IMR-90 (cell line): Measurements from ENCODE around the gene OGG1. TPM values are rescaled to one million over a fixed set of nuclear protein-coding genes. Genes with fewer than 3 reads are reported as not detected.

Experiments used
- ATAC-seq: fragments of 200-7000 bp; cut with Tn5 transposase; 2 replicates; pipeline ENCODE4 v1.9.1; 2020; ENCODE audit warnings: low read depth, mild to moderate bottlenecking, moderate library complexity
- BruUV-seq: library from RNA; stranded (reverse); fragments of 400-500 nt; replicated peaks from 2 replicates; lab custom pipeline; 2021; lab: Mats Ljungman, UMichigan
- CTCF ChIA-PET: fragments of 300-600 bp; formaldehyde crosslinking; extraction: SDS; loops from one replicate; lab custom pipeline; 2021; ENCODE audit warnings: antibody characterized with exemption; lab: Yijun Ruan, JAX
- POLR2A ChIA-PET: fragments of 300-600 bp; sonication (Branson Sonifier 250); formaldehyde crosslinking; loops from one replicate; lab custom pipeline; 2022; ENCODE audit warnings: antibody characterized with exemption; ENCODE audit not compliant: unreplicated experiment; lab: Charles Lee
- DNase-seq: peaks from one replicate; pipeline ENCODE4 v3.0.0; 2013
- H2AFZ ChIP-seq: replicated peaks from 2 replicates; pipeline ENCODE3; 2013; ENCODE audit warnings: low read length, mild to moderate bottlenecking; ENCODE audit not compliant: poor library complexity
- H2AK5ac ChIP-seq: 2 replicates; pipeline ENCODE4 v1.6.1; 2013; ENCODE audit warnings: low read depth, low read length, inconsistent platforms
- H2AK9ac ChIP-seq: replicated peaks from 2 replicates; pipeline ENCODE3; 2013; ENCODE audit warnings: mild to moderate bottlenecking, low read depth, low read length, moderate library complexity; ENCODE audit not compliant: poor library complexity
- H2BK120ac ChIP-seq: 2 replicates; pipeline ENCODE4 v1.6.1; 2013; ENCODE audit warnings: low read depth, low read length, inconsistent platforms
- H2BK15ac ChIP-seq: 3 replicates; pipeline ENCODE4 v1.6.1; 2013; ENCODE audit warnings: low read depth, low read length, inconsistent platforms
- H2BK20ac ChIP-seq: 2 replicates; pipeline ENCODE4 v1.6.1; 2013; ENCODE audit warnings: low read depth, mild to moderate bottlenecking, inconsistent platforms, low read length, moderate library complexity
- H2BK5ac ChIP-seq: 2 replicates; pipeline ENCODE4 v1.6.1; 2013; ENCODE audit warnings: mild to moderate bottlenecking, low read depth, low read length, inconsistent platforms; ENCODE audit not compliant: poor library complexity, severe bottlenecking
- H3K14ac ChIP-seq: replicated peaks from 2 replicates; pipeline ENCODE4 v1.6.1; 2013; ENCODE audit warnings: low read depth, low read length, inconsistent platforms
- H3K18ac ChIP-seq: 2 replicates; pipeline ENCODE4 v1.6.1; 2013; ENCODE audit warnings: low read depth, low read length, control low read depth
- H3K23ac ChIP-seq: 2 replicates; pipeline ENCODE4 v1.6.1; 2013; ENCODE audit warnings: low read depth, low read length, inconsistent platforms
- H3K27ac ChIP-seq: 2 replicates; pipeline ENCODE4 v1.5.1; 2013; ENCODE audit warnings: mild to moderate bottlenecking, control low read depth, low read length; ENCODE audit not compliant: insufficient read depth
- H3K27me3 ChIP-seq: 2 replicates; pipeline ENCODE4 v1.6.1; 2013; ENCODE audit warnings: low read length; ENCODE audit not compliant: control insufficient read depth, insufficient read depth
- H3K36me3 ChIP-seq: 2 replicates; pipeline ENCODE4 v1.6.1; 2013; ENCODE audit warnings: low read length, mixed read lengths; ENCODE audit not compliant: control insufficient read depth, insufficient read depth
- H3K4ac ChIP-seq: 2 replicates; pipeline ENCODE4 v1.6.1; 2013; ENCODE audit warnings: low read depth, low read length, inconsistent platforms
- H3K4me1 ChIP-seq: 2 replicates; pipeline ENCODE4 v1.6.1; 2013; ENCODE audit warnings: low read length, mixed read lengths; ENCODE audit not compliant: control insufficient read depth, insufficient read depth
- H3K4me2 ChIP-seq: 2 replicates; pipeline ENCODE4 v1.6.1; 2013; ENCODE audit warnings: low read depth, mild to moderate bottlenecking, control low read depth, low read length, moderate library complexity
- H3K4me3 ChIP-seq: 2 replicates; pipeline ENCODE4 v1.5.1; 2013; ENCODE audit warnings: low read depth, mild to moderate bottlenecking, control low read depth, low read length, moderate library complexity; ENCODE audit not compliant: insufficient read depth
- H3K56ac ChIP-seq: 2 replicates; pipeline ENCODE4 v1.6.1; 2013; ENCODE audit warnings: low read length, inconsistent platforms; ENCODE audit not compliant: insufficient read depth; ENCODE audit errors: extremely low read depth
- H3K79me1 ChIP-seq, 2 experiments: 2 replicates each; pipeline ENCODE4 v1.6.1; 2013; ENCODE audit warnings: low read length in 2 of 2, inconsistent platforms in 1 of 2, low read depth in 1 of 2
- H3K9ac ChIP-seq: 2 replicates; pipeline ENCODE4 v1.6.1; 2013; ENCODE audit warnings: low read depth, low read length, control low read depth
- H3K9me1 ChIP-seq: 2 replicates; pipeline ENCODE4 v1.6.1; 2013; ENCODE audit warnings: low read length, inconsistent platforms; ENCODE audit not compliant: insufficient read depth
- H3K9me3 ChIP-seq: 2 replicates; pipeline ENCODE4 v1.6.1; 2013; ENCODE audit warnings: low read length; ENCODE audit not compliant: control insufficient read depth, insufficient read depth
- H4K20me1 ChIP-seq: 2 replicates; pipeline ENCODE4 v1.6.1; 2013; ENCODE audit warnings: low read length, inconsistent platforms; ENCODE audit not compliant: insufficient read depth
- H4K5ac ChIP-seq: 2 replicates; pipeline ENCODE4 v1.6.1; 2013; ENCODE audit warnings: mild to moderate bottlenecking, low read depth, low read length, control low read depth
- H4K8ac ChIP-seq, 2 experiments: 2 replicates each; pipeline ENCODE4 v1.6.1; 2013; ENCODE audit warnings: low read depth in 2 of 2, low read length in 2 of 2, control low read depth in 1 of 2, inconsistent platforms in 1 of 2
- H4K91ac ChIP-seq: 2 replicates; pipeline ENCODE4 v1.6.1; 2013; ENCODE audit warnings: low read depth, low read length, inconsistent platforms; ENCODE audit not compliant: insufficient read depth
- MAFK ChIP-seq: IDR thresholded peaks from 2 replicates; pipeline ENCODE4 v1.6.1; 2012; ENCODE audit warnings: low read depth, low read length, improper control_type of control experiment
- WGBS, 2 experiments: methylation state at CpG; one replicate each; pipeline versions ENCODE4 v1.1.5 to v1.1.7; 2013; ENCODE audit warnings: missing lambda C conversion rate in 2 of 2; ENCODE audit not compliant: insufficient read length in 1 of 2; ENCODE audit errors: extremely low coverage in 2 of 2; 5-methylcytosine and 5-hydroxymethylcytosine counted together
- dilution Hi-C: fragments of 300-500 bp; cut with HindIII; formaldehyde crosslinking; loops from one replicate; pipeline ENCODE4 v1.14.3; 2018; ENCODE audit warnings: low sequenced_read_pairs; ENCODE audit not compliant: unreplicated experiment
- in situ Hi-C: fragments of 300-500 bp; cut with MboI; formaldehyde crosslinking; loops from 3 replicates; pipeline ENCODE4 v1.14.3; 2019; ENCODE audit warnings: low sequenced_read_pairs, inconsistent platforms, mixed read lengths
- intact Hi-C: fragments of 100-400 bp; cut with micrococcal nuclease; formaldehyde crosslinking; loops from 2 replicates; pipeline ENCODE4 v1.10.0; 2022
- polyA plus RNA-seq, 3 experiments: library from polyadenylated mRNA; depleted of rRNA; stranded (reverse); fragments of >200 nt; gene quantifications; 2 replicates each; pipeline ENCODE4 v1.2.3, GENCODE V29; 2012; ENCODE audit warnings: low replicate concordance in 1 of 3
- total RNA-seq: library from RNA; depleted of rRNA; stranded (reverse); fragments of >200 nt; gene quantifications from 2 replicates; pipeline ENCODE4 v1.2.3, GENCODE V29; 2012

Gene OGG1
- total and polyA plus RNA-seq, 2 of the 4 experiments (the other 2 are of a cell fraction) = 14.9 to 25.6 TPM

DNA sequence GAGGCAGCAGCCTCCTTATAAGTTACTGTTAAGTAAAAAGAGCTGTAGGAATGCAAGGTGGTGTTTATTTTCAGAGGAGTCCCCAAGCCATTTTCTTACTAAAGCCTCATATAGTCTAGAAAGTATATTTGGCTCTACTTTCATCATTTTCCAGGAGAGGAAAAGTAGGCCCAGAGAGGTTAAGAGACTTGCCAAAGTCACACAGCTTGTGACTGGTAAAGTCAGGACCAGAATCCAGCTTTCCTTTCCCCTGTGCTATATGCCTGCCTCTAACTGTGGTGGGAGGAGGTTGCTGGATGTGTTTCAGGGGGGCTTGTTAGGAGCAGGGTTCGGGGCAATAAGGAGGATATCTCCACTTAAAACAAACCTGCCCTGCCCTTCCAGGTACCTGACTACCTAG is 7.2 kb upstream of the OGG1 start:
- WGBS, 2 experiments = no CpG with 5 or more reads among the region's 1 CpG
- Histone ChIP-seq H4K8ac (no peak overlapping the region), H3K27me3 (no peaks in the 10 kb centered on the region), H3K4ac (no peak overlapping the region), H3K9me3 (no peaks in the 10 kb centered on the region), H4K91ac (no peak overlapping the region), H3K56ac (no peak overlapping the region), H2BK20ac (no peak overlapping the region), H3K9ac (no peak overlapping the region), H4K5ac (no peak overlapping the region), H2BK5ac (no peak overlapping the region), H3K27ac (no peak overlapping the region), H3K14ac (no peak overlapping the region), H3K9me1 (peaks cover 8% of the 10 kb centered on the region), H4K20me1 (peaks cover 8% of the 10 kb centered on the region; the same call in 1 of the 2 replicates), H3K4me3 (no peak overlapping the region), H3K79me1 (peaks cover 22 to 28% of the 10 kb centered on the region in 2 experiments), H2AK5ac (no peak overlapping the region), H3K36me3 (peaks cover 89% of the 10 kb centered on the region), H3K23ac (no peak overlapping the region), H2AFZ (no peak overlapping the region), H3K18ac (no peak overlapping the region), H2AK9ac (no peak overlapping the region), H3K4me2 (no peak overlapping the region), H2BK15ac (no peak overlapping the region), H2BK120ac (no peak overlapping the region), H3K4me1 (peaks cover 13% of the 10 kb centered on the region)
- intact Hi-C loops = no loop called here
- BruUV-seq = no TSS peak
- in situ Hi-C loops = no loop called here
- POLR2A ChIA-PET = no interaction called here
- DNase-seq = no peak
- TF ChIP-seq MAFK = no peak
- dilution Hi-C loops = no loop called here
- CTCF ChIA-PET = no interaction called here
- no peak for ATAC-seq
